RWPE1 (cell line): ENCODE measurements around the gene GREB1.
A peak's percentile ranks its signal among the peaks of the same experiment; 100 is the strongest.

Experiments used
- CTCF ChIA-PET: fragments of 350-600 bp; sonication (Branson Sonifier 250); formaldehyde crosslinking; extraction: SDS; loops from one replicate; lab custom pipeline; 2021; lab: Yijun Ruan, JAX
- POLR2A ChIA-PET: fragments of 400-600 bp; formaldehyde crosslinking; extraction: SDS; loops from one replicate; lab custom pipeline; 2020; ENCODE audit warnings: antibody characterized with exemption; ENCODE audit not compliant: low non-redundant PET; lab: Yijun Ruan, JAX
- DNase-seq: peaks from one replicate; pipeline ENCODE4 v3.0.0; 2012; ENCODE audit warnings: low spot score
- H3K27ac ChIP-seq: fragments of 450-650 bp; 2 replicates; pipeline ENCODE4 v1.5.1; 2017
- TF ChIP-seq, protein P1 (sequence below): fragments of 450-650 bp; conservative IDR thresholded peaks from 2 replicates; pipeline ENCODE4 v1.5.1; 2017; ENCODE audit warnings: low read depth, mild to moderate bottlenecking

Gene GREB1

DNA sequence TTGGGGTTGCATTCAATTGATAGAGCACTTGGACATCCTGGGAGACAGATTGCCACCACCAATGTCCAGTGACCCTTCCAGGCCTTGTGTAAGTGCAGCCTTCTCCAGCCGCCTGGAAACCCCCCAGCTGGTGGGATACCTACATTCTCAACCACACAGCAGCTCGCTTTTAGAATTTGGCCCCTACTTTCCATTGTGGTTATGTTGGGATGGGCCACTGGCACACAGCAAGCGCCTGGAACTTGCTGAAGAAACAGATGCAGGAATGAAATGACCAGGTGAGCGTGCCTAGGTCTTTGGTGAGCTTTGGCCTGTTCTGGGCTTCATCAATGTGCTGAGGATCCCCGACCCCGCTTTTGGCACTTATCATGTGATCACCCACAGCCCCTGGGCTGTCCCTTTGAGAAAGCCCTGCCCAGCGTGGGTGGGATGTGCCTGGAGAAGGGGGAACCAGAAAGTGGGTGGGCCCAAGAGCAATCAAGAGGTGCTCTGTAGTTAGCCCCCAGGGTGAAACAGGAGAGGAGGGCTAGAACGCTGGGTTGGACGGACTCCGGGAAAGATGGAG lies 152.1 kb downstream of the GREB1 start:
- POLR2A ChIA-PET, result no interaction called here
- TF ChIP-seq, protein P1, sequence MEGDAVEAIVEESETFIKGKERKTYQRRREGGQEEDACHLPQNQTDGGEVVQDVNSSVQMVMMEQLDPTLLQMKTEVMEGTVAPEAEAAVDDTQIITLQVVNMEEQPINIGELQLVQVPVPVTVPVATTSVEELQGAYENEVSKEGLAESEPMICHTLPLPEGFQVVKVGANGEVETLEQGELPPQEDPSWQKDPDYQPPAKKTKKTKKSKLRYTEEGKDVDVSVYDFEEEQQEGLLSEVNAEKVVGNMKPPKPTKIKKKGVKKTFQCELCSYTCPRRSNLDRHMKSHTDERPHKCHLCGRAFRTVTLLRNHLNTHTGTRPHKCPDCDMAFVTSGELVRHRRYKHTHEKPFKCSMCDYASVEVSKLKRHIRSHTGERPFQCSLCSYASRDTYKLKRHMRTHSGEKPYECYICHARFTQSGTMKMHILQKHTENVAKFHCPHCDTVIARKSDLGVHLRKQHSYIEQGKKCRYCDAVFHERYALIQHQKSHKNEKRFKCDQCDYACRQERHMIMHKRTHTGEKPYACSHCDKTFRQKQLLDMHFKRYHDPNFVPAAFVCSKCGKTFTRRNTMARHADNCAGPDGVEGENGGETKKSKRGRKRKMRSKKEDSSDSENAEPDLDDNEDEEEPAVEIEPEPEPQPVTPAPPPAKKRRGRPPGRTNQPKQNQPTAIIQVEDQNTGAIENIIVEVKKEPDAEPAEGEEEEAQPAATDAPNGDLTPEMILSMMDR, result no peak
- H3K27ac ChIP-seq, result no peak overlapping the region
- CTCF ChIA-PET, result interaction anchor here (0.6 kb wide), 1 partner anchor 554 kb away, joined by 3 read pairs; no protein-coding TSS in a partner anchor
- DNase-seq, result no peak

DNA sequence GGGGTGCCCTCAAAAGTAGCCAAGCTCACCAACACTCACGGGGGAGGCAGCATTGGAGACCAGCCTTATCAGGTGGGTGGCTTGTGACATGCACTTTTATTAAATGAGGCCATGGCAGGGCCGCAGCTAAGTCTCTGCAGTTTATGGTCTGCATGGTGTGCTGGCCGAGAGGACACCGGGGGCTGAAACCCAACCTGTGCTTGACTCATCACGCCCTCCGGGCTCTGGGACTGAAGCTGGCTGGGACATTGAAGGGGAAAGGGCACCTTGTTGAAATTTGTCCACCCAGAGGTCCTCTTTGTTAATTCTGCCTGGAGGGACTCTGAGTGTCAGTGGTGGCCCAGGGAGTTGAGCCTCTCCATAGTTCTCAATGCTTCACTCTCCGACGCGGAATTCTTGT lies 153.9 kb downstream of the GREB1 start:
- H3K27ac ChIP-seq, result peak overlapping the region; percentile 52
- ChIA-PET POLR2A (no interaction called here), CTCF (interaction anchor here (0.6 to 1.2 kb wide), 4 partner anchors 10 to 201 kb away, joined by 3 to 10 read pairs (median 3); no protein-coding TSS in a partner anchor)
- DNase-seq, result no peak
- TF ChIP-seq, protein P1, result no peak

DNA sequence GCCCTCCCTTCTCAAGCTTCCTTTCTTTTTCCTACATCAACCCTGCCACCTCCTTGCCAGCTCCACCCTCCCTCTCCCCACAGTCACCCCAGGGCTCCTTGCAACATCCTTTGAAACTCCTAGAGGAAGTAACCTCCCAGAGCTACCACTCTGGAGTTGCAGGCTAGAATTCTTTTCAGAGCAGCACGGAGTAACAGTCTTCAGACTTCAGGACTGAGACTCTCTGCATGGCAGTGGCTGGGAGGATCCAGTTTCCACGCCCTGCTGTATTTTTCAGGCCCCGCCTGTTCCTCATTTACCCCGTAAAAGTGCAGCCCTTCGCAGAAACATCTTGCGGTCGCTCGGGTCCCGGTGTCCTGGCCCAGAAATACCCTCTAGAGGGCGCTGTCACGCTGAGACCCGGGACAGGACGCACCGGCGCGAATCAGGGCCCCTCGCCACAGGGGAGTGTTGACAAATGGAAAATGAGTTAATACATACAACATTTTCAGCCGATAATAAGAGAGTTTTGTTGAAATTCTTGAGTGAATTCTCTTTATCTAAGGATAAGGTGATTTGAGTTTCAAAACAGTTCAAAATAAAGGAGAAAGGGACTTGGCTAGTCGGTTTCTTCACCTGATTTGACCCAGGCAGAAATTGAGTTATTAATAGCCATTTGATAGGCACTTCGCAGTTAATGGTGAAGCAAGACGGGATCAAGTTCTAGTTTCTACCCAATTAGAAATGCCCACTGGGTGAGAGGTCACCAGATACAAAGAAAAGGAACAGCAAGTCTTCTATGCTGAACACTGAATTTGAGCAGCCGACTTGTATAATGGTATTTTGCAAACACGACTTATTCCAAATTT lies 154.6 kb downstream of the GREB1 start:
- ChIA-PET POLR2A (no interaction called here), CTCF (interaction anchor here (0.6 to 1.2 kb wide), 4 partner anchors 87 to 497 kb away, joined by 3 to 10 read pairs (median 3); no protein-coding TSS in a partner anchor)
- peak; percentile 79 for DNase-seq
- TF ChIP-seq, protein P1, result peak; percentile 80
- H3K27ac ChIP-seq, result peak overlapping the region; percentile 52

DNA sequence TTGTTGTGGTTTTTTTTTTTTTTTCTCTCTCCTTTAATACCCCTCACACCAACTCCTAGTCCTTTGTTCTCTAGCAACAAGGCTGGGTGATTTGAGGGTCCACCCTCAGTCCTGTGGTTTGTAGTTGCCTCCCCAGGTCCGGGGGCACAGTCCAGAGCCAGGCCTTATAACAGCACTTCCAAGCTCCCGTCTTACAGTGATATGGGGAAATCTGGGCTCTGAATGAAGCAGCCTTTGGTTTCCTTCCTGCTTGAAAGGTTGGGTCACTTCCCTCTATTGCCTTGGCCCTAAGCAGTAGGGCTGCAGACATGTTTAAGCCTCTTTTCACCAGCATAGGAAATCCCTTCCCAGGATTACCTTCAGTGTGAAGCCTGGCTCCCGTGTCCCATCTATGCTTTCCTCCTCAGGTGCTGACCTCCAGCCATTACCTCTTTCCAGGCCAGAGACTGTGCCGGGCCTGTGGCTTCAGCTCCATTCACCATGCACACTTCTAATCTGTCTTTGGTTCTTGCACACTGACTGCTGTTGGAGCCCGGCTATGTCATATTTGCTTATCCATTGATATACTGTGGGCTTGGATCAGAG lies 157.3 kb downstream of the GREB1 start:
- ChIA-PET POLR2A (no interaction called here), CTCF (interaction anchor here (0.6 kb wide), 1 partner anchor 87 kb away, joined by 3 read pairs; no protein-coding TSS in a partner anchor)
- DNase-seq, result no peak
- TF ChIP-seq, protein P1, result no peak
- no peak overlapping the region for H3K27ac ChIP-seq
